ENCODE results near the gene SPIB.
A peak's percentile ranks its signal among the peaks of the same experiment; 100 is the strongest.

GRCh38 chr19:50478901-50479715 lies 60.4 kb downstream of the SPIB start:
- TF ChIP-seq CTCF (IDR thresholded peaks at IDR 0.05) (peak in 1 of 3 experiments; percentile 33), POLR2AphosphoS5 (IDR thresholded peaks at IDR 0.05) (no peak), POLR2A (IDR thresholded peaks at IDR 0.05; ENCODE audit: low read depth) (no peak), EP300 (IDR thresholded peaks at IDR 0.05) (no peak)
